Measurements from ENCODE around the gene LRRK1.

LRRK1 gene

GRCh38 chr15:100878648-100879047 lies 40.5 kb upstream of the LRRK1 start:
- no peak for TF ChIP-seq CTCF (IDR thresholded peaks at IDR 0.05)

GRCh38 chr15:100879061-100879463 lies 40.1 kb upstream of the LRRK1 start:
- TF ChIP-seq CTCF (IDR thresholded peaks at IDR 0.05) = no peak

- TF ChIP-seq CTCF (IDR thresholded peaks at IDR 0.05) = no peak
Observed at GRCh38 chr15:100879464-100880138, 39.6 kb upstream of the LRRK1 start, which contains the start of gene ALDH1A3. ALDH1A3 (plus strand) TSS chr15:100879831; CDS start chr15:100879908, 77 bp downstream.

GRCh38 chr15:100880139-100880896 lies 38.8 kb upstream of the LRRK1 start:
- TF ChIP-seq CTCF (IDR thresholded peaks at IDR 0.05) = no peak

- no peak for TF ChIP-seq CTCF (IDR thresholded peaks at IDR 0.05)
Observed at GRCh38 chr15:100880897-100881242, 38.3 kb upstream of the LRRK1 start.

GRCh38 chr15:100881573-100882336 lies 37.4 kb upstream of the LRRK1 start:
- no peak for TF ChIP-seq CTCF (IDR thresholded peaks at IDR 0.05)

- TF ChIP-seq CTCF (IDR thresholded peaks at IDR 0.05) = no peak
Observed at GRCh38 chr15:100885116-100885515, 34.0 kb upstream of the LRRK1 start.
